Lung (tissue), 16 donors: ENCODE results near the gene NARF. TPM values are rescaled to one million over a fixed set of nuclear protein-coding genes. Genes with fewer than 3 reads are reported as not detected.
A peak's percentile ranks its signal among the peaks of the same experiment; 100 is the strongest.

ENCODE experiments used
- ATAC-seq: fragments of 200-7000 bp; cut with Tn5 transposase; one replicate; pipeline ENCODE4 v1.9.1; 2020; ENCODE audit warnings: moderate number of reproducible peaks; ENCODE audit not compliant: insufficient read depth, low FRiP score
- DNase-seq, 3 donors: peaks; one replicate each; pipeline ENCODE4 v3.0.0-alpha.2; 2013 to 2017
- H3K27ac ChIP-seq, 2 donors: one replicate each; pipeline ENCODE4 v1.5.1; 2013; ENCODE audit warnings: mild to moderate bottlenecking in 2 of 2, moderate library complexity in 2 of 2, control low read depth in 1 of 2, inconsistent platforms in 1 of 2, low read depth in 1 of 2, low read length in 1 of 2
- H3K27me3 ChIP-seq, 3 donors: one replicate each; pipeline ENCODE4 v1.5.1; 2013; ENCODE audit warnings: low read length in 2 of 3; ENCODE audit not compliant: control insufficient read depth in 3 of 3, insufficient read depth in 3 of 3
- H3K36me3 ChIP-seq, 4 donors: one replicate each; pipeline ENCODE4 v1.5.1; 2013; ENCODE audit warnings: low read length in 4 of 4, mild to moderate bottlenecking in 1 of 4, moderate library complexity in 1 of 4; ENCODE audit not compliant: control insufficient read depth in 4 of 4, insufficient read depth in 4 of 4
- H3K4me1 ChIP-seq, 5 donors: one replicate each; pipeline ENCODE4 v1.5.1; 2013; ENCODE audit warnings: low read length in 5 of 5, mild to moderate bottlenecking in 2 of 5, moderate library complexity in 1 of 5; ENCODE audit not compliant: control insufficient read depth in 5 of 5, insufficient read depth in 5 of 5
- H3K4me3 ChIP-seq: one replicate; pipeline ENCODE4 v1.5.1; 2013; ENCODE audit warnings: mild to moderate bottlenecking, control low read depth, moderate library complexity
- H3K9ac ChIP-seq, 2 donors: one replicate each; pipeline ENCODE4 v1.5.1; 2013; ENCODE audit warnings: low read length in 2 of 2, control low read depth in 1 of 2; ENCODE audit not compliant: insufficient read depth in 1 of 2
- H3K9me3 ChIP-seq, 4 donors: one replicate each; pipeline ENCODE4 v1.5.1; 2013; ENCODE audit warnings: low read length in 3 of 4, mild to moderate bottlenecking in 1 of 4, moderate library complexity in 1 of 4; ENCODE audit not compliant: control insufficient read depth in 4 of 4, insufficient read depth in 3 of 4
- WGBS, 2 donors: extraction: QIAGEN DNeasy Blood & Tissue Kit; methylation state at CpG; one replicate each; pipeline ENCODE4 v1.1.7; 2013; 5-methylcytosine and 5-hydroxymethylcytosine counted together
- long read RNA-seq, 5 donors: transcript quantifications; one replicate each; lab custom pipeline, GENCODE V29; 2026
- polyA plus RNA-seq, 2 donors: library from polyadenylated mRNA; stranded (reverse); fragments of 200-250 nt; gene quantifications; one replicate each; pipeline ENCODE4 v1.2.1, GENCODE V29; 2013
- total RNA-seq, 2 donors: library from RNA; depleted of rRNA in 1 of 2; stranded (reverse); fragments of >200 nt in 1 of 2; gene quantifications; one replicate each; pipeline ENCODE4 v1.2.1, GENCODE V29; 2014 to 2021
- TF ChIP-seq, protein P1 (sequence below): IDR thresholded peaks from 2 replicates; pipeline ENCODE4 v1.5.1; 2012; ENCODE audit warnings: mild to moderate bottlenecking; ENCODE audit errors: control extremely low read depth, extremely low read depth
- donor health status: control.
- donor health status: control.
- donor health status: Bipolar disorder and iron deficiency.
- donor health status: healthy.
- donor health status: DM: yes; HTN: yes; CAD: no.

NARF gene
- total RNA-seq (10 to 100 TPM; 57.7 to 60.1 TPM), polyA plus RNA-seq (10 to 100 TPM; 54.7 to 59.8 TPM)
- long read RNA-seq, donor 1, transcript NARF-201 (11 exons, 3,949 nt): major isoform, 11 of 35 reads
- long read RNA-seq, donor 1, partial matches to known transcripts: 15 of 35 reads
- long read RNA-seq, donor 1, other reads (novel, unspliced or antisense): 6 of 35 reads
- long read RNA-seq, donor 2, partial matches to known transcripts: 12 of 14 reads
- long read RNA-seq, donor 2, other reads (novel, unspliced or antisense): 0 of 14 reads
- long read RNA-seq, donor 3, transcript NARF-201 (11 exons, 3,949 nt): major isoform, 6 of 10 reads
- long read RNA-seq, donor 3, partial matches to known transcripts: 0 of 10 reads
- long read RNA-seq, donor 3, other reads (novel, unspliced or antisense): 0 of 10 reads
- long read RNA-seq, donor 4, partial matches to known transcripts: 0 of 4 reads
- long read RNA-seq, donor 4, other reads (novel, unspliced or antisense): 0 of 4 reads
- long read RNA-seq, donor 5, transcript NARF-201 (11 exons, 3,949 nt): major isoform, 7 of 22 reads
- long read RNA-seq, donor 5, partial matches to known transcripts: 6 of 22 reads
- long read RNA-seq, donor 5, other reads (novel, unspliced or antisense): 5 of 22 reads

GRCh38 chr17:82458179-82458884, at the start of gene NARF:
Gene NARF, plus strand, starts transcription at chr17:82458741. Its CDS starts 63 bp downstream, at chr17:82458804.
- H3K36me3 ChIP-seq: peaks cover 0 to 18% (median 13%) of the 10 kb centered on the region in 4 donors
- peak; percentile 99 for DNase-seq
- 0% methylated on average over 68 to 85 of the region's 85 CpGs for WGBS, 2 donors
- peak within 1 kb of the TSS; percentile 99 to 100 for H3K27ac ChIP-seq
- H3K9me3 ChIP-seq: no peaks in the 10 kb centered on the region
- peak within 1 kb of the TSS; percentile 78 to 79 for H3K9ac ChIP-seq
- H3K27me3 ChIP-seq: no peaks in the 10 kb centered on the region
- peak within 1 kb of the TSS; percentile 68 for H3K4me3 ChIP-seq
- TF ChIP-seq, protein P1, sequence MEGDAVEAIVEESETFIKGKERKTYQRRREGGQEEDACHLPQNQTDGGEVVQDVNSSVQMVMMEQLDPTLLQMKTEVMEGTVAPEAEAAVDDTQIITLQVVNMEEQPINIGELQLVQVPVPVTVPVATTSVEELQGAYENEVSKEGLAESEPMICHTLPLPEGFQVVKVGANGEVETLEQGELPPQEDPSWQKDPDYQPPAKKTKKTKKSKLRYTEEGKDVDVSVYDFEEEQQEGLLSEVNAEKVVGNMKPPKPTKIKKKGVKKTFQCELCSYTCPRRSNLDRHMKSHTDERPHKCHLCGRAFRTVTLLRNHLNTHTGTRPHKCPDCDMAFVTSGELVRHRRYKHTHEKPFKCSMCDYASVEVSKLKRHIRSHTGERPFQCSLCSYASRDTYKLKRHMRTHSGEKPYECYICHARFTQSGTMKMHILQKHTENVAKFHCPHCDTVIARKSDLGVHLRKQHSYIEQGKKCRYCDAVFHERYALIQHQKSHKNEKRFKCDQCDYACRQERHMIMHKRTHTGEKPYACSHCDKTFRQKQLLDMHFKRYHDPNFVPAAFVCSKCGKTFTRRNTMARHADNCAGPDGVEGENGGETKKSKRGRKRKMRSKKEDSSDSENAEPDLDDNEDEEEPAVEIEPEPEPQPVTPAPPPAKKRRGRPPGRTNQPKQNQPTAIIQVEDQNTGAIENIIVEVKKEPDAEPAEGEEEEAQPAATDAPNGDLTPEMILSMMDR: no peak
- peak; percentile 97 for ATAC-seq
- peaks cover 0 to 13% (median 7%) of the 10 kb centered on the region in 5 donors for H3K4me1 ChIP-seq

DNA sequence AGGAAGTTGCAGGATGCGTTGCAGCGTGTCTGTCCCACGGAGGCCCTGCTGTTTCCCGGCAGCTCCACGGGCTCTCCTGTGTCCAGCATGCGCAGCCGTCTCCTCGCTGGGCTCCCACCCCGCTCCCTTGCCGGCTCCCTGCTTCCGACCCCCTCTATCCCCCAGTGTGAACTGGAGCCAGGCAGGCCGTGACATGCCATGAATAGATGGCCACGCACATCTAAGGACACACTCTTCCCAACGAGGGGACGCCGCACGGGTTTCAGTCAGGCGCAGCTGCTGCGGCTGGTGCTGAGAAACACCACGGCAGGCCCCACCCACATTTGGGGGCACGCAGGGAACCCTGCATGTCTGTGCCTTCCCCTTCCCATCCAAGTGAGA, 49.6 kb upstream of the NARF start:
- TF ChIP-seq, protein P1: no peak
- Histone ChIP-seq H3K4me1 (no peaks in the 10 kb centered on the region), H3K27me3 (no peaks in the 10 kb centered on the region), H3K36me3 (peaks cover 0 to 23% (median 0%) of the 10 kb centered on the region in 4 donors), H3K4me3 (no peak overlapping the region), H3K9me3 (no peaks in the 10 kb centered on the region), H3K9ac (no peak overlapping the region), H3K27ac (no peak overlapping the region)
- ATAC-seq: no peak
- WGBS, 2 donors: 95% methylated on average over 21 of the region's 21 CpGs
- DNase-seq: no peak

DNA sequence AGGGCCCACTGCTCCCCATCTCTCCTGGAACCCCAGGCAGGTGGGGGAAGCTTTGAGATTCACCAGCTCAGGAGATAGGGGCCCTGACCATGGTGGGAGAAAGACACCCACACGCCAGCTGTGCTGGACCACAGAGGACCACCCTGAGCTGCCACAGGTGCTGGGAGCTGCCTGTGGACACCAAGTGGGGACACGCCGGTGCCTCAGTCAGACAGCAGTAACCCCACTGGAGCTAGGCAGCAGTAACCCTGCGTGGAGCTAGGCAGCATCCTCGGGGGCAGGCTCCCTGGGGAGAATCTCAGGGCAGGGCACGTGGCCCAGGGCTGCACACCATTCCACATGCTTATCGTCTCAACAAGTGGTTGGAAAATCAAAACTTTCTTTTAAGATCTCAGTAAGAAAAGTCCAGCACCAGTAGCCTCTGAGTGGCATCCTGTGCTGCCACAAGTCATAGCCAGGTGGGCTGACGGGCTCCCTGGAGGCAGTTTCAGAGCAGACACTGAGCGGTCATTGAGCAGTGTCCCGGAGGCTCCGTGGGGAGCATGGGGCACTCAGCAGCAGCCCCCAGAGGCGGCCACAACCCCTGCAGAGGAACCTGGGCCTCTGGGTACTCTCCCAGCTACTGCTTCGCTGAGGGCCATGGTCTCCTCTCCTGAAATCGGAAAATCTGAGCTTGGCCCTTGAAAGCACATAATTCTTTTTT, 48.4 kb upstream of the NARF start:
- Histone ChIP-seq H3K9ac (no peak overlapping the region), H3K4me3 (no peak overlapping the region), H3K4me1 (peaks cover 0 to 4% (median 0%) of the 10 kb centered on the region in 5 donors), H3K36me3 (peaks cover 0 to 19% (median 0%) of the 10 kb centered on the region in 4 donors), H3K9me3 (no peaks in the 10 kb centered on the region), H3K27ac (no peak overlapping the region), H3K27me3 (no peaks in the 10 kb centered on the region)
- DNase-seq (no peak), ATAC-seq (no peak)
- WGBS, 2 donors: 89 to 94% methylated on average over 14 of the region's 14 CpGs
- TF ChIP-seq, protein P1: no peak
